Muscle layer of colon (tissue), 2 donors: ENCODE data around the gene TSEN15.
"Not testable (repeated sequence)": the region's sequence is repeated elsewhere in the genome, so short reads cannot be mapped to it uniquely, and the experiment has no call there.

Experiments used
- H3K27ac ChIP-seq: one replicate; pipeline ENCODE4 v1.7.0; 2013; ENCODE audit warnings: low read depth, mild to moderate bottlenecking, low read length, moderate library complexity
- H3K27me3 ChIP-seq, 2 donors: one replicate each; pipeline ENCODE4 v1.7.0; 2013; ENCODE audit warnings: low read length in 2 of 2, mild to moderate bottlenecking in 2 of 2; ENCODE audit not compliant: insufficient read depth in 2 of 2, control insufficient read depth in 1 of 2
- H3K36me3 ChIP-seq: one replicate; pipeline ENCODE4 v1.7.0; 2013; ENCODE audit warnings: mild to moderate bottlenecking, low read length; ENCODE audit not compliant: insufficient read depth
- H3K4me1 ChIP-seq: one replicate; pipeline ENCODE4 v1.7.0; 2013; ENCODE audit warnings: mild to moderate bottlenecking, low read length; ENCODE audit not compliant: insufficient read depth
- H3K4me3 ChIP-seq, 2 donors: one replicate each; pipeline ENCODE4 v1.7.0; 2013; ENCODE audit warnings: low read length in 2 of 2, low read depth in 1 of 2, mild to moderate bottlenecking in 1 of 2, moderate library complexity in 1 of 2
- H3K9ac ChIP-seq: one replicate; pipeline ENCODE4 v1.7.0; 2013; ENCODE audit warnings: low read length
- H3K9me3 ChIP-seq: one replicate; pipeline ENCODE4 v1.7.0; 2013; ENCODE audit warnings: mild to moderate bottlenecking, low read length
- donor health status: abdominal sarcoma.
- donor health status: Adenocarcinoma of cecum.

TSEN15 gene

DNA sequence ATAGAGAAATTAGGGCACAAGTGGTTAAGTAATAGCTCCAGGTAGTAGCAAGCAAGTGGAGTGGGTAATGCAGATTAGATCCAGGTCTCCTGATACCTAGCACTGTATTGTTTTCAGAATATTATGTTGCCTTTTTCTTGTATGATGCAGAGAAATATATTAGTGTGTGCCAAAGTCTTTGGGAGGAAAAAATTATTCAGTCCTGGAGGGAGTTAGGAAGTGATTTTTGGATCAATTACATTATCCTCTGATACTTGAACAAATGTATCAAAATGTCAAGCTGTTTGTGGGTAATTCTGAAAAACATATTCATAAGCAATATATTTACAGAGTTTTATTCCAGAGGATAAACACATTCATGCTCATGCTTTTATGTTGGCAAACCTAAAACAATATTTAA, 28.8 kb downstream of the TSEN15 start:
- H3K9me3 ChIP-seq: no peaks in the 10 kb centered on the region
- no peak overlapping the region for H3K4me3 ChIP-seq
- peaks cover 34% of the 10 kb centered on the region for H3K4me1 ChIP-seq
- no peaks in the 10 kb centered on the region for H3K36me3 ChIP-seq
- no peak overlapping the region for H3K27ac ChIP-seq
- H3K27me3 ChIP-seq: no peaks in the 10 kb centered on the region
- H3K9ac ChIP-seq: no peak overlapping the region

DNA sequence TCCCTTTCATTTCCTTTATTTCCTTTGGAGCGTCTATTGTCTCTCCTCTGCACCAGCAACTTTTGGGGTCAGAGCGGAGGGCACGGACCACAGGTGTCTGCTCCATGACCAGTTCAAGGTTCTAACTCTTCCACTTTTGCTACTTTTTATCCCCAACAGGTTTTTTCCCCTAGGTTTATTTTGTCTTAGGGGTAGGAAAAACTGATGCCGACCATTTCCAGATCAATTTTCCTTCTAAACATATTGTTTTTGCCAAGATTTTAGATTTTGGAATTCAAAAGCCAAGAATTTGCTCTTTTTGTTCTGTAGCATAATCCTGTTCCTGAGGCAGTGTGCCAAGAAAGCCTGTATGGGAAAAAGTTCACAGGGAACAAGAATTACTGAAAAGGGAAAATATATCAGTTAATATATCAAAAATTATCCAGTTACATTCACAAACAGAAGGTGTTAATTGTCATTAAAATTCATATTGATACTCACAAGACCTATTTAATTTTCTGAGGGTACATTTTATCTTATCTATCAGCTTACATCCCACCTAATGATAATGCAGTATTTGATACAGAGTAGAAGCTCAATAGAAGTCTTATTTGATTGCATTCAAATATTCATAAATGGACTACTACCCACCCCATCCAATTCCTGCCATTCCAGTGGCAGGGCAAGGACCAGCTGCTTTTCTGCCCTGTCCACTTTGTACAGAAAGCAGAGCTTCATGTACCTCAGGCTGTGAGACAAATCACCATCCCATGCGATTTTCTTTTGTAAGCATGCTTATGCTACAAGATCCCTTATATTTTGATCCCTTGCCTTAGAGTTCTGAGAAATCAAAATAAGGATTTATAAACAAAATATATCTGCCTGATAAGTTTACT, 31.2 kb downstream of the TSEN15 start:
- H3K9ac ChIP-seq: no peak overlapping the region
- no peaks in the 10 kb centered on the region for H3K9me3 ChIP-seq
- no peaks in the 10 kb centered on the region for H3K36me3 ChIP-seq
- no peak overlapping the region for H3K27ac ChIP-seq
- no peaks in the 10 kb centered on the region for H3K27me3 ChIP-seq
- H3K4me1 ChIP-seq: peaks cover 18% of the 10 kb centered on the region
- H3K4me3 ChIP-seq: no peak overlapping the region

DNA sequence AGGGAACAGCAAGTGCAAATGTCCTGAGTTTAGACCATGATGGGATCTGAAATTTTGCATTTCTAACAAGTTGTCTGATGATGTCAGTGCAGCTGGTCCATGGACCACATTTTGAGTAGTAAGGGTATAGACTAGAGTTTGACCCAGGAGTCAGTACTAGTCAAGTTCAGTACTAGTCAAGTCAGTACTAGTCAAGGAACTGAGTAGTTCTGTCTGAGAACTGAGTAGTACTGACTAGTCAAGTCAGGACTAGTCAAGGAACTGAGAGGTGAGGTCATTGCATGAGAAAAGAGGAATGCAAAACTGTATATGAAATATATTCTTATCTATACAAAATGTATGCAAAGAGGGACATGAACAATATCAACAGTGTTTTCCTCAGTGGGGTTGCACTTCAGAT, 34.1 kb downstream of the TSEN15 start:
- H3K4me1 ChIP-seq: no peaks in the 10 kb centered on the region
- no peaks in the 10 kb centered on the region for H3K27me3 ChIP-seq
- H3K9ac ChIP-seq: no peak overlapping the region
- H3K9me3 ChIP-seq: no peaks in the 10 kb centered on the region
- H3K27ac ChIP-seq: no peak overlapping the region
- no peaks in the 10 kb centered on the region for H3K36me3 ChIP-seq
- H3K4me3 ChIP-seq: no peak overlapping the region

DNA sequence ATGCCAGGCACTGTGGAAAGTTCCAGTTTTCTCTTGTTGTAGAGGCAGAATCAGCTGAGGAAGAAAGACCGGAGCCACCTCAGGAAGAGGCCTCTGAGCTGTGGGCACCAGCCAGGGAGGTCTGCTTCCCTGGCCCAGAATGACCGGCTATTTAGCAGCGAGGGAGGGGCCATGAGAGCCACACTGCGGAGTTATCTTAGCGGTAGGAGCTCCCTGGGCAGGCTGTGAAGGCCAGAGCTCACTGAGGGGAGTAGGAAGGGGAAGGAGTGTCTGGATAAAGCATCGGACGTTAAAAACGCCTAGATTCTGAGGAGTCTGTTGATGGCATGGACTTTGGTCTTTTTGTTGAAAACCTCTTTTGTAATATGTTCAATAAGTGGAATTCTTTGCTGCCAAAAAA, 36.5 kb downstream of the TSEN15 start:
- Histone ChIP-seq H3K27ac (no peak overlapping the region), H3K4me3 (no peak overlapping the region), H3K27me3 (no peaks in the 10 kb centered on the region), H3K36me3 (no peaks in the 10 kb centered on the region), H3K9me3 (no peaks in the 10 kb centered on the region), H3K4me1 (no peaks in the 10 kb centered on the region), H3K9ac (no peak overlapping the region)

DNA sequence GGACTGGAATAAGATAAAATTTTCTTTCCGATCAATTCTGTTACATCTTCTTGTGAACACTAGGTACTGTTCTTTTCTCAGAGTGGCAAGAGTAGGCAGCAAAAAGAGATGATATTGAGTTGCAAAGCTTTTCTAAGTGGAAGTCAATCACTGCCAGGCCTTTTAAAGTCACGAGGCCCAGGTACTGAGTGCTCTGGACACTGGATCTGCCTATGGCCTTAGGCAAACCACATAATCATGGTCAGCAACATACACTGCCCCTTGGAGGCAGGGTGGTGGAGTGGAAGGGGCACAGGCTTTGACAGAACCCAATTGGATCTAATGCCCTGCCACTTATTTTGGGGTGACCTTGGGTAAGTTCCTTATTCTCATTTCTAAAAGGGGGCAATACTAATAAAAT, 41.5 kb downstream of the TSEN15 start:
- H3K4me3 ChIP-seq: no peak overlapping the region
- H3K36me3 ChIP-seq: no peaks in the 10 kb centered on the region
- H3K27ac ChIP-seq: no peak overlapping the region
- no peak overlapping the region for H3K9ac ChIP-seq
- H3K9me3 ChIP-seq: no peaks in the 10 kb centered on the region
- no peaks in the 10 kb centered on the region for H3K27me3 ChIP-seq
- no peaks in the 10 kb centered on the region for H3K4me1 ChIP-seq

DNA sequence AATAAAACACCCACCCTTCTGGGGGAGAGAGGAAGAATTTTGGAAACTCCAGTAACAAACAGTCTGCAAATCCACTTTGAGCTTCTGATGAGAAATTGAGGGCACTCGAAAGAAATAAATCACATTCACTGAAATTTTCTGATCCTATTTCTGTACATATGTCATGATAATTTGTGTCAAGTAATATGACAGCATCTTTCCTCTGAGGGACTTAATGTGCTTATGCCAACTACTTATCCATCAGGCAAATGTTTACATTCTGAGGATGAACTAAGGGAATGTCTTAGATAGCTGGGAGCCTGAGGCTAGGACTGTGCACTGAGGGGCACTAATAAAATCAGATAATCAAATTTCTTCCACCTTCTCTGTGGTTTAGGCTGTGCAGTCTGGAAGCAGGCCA, 44.5 kb downstream of the TSEN15 start:
- Histone ChIP-seq H3K27ac (no peak overlapping the region), H3K4me3 (no peak overlapping the region), H3K27me3 (no peaks in the 10 kb centered on the region), H3K9ac (no peak overlapping the region), H3K36me3 (no peaks in the 10 kb centered on the region), H3K9me3 (no peaks in the 10 kb centered on the region), H3K4me1 (no peaks in the 10 kb centered on the region)

DNA sequence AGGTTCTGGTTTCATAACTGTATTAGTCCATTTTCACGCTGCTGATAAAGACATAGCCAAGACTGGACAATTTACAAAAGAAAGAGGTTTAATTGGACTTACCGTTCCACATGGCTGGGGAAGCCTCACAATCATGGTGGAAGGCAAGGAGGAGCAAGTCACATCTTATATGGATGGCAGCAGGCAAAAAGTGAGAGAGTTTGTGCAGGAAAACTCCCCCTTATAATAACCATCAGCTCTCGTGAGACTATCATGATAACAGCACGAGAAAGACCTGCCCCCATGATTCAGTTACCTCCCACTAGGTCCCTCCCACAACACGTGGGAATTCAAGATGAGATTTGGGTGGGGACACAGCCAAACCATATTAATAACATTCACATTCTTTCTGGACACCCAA, 45.0 kb downstream of the TSEN15 start:
- not testable (repeated sequence) for H3K9ac ChIP-seq, H3K36me3 ChIP-seq, H3K4me1 ChIP-seq, H3K27ac ChIP-seq, H3K27me3 ChIP-seq, H3K4me3 ChIP-seq, H3K9me3 ChIP-seq

DNA sequence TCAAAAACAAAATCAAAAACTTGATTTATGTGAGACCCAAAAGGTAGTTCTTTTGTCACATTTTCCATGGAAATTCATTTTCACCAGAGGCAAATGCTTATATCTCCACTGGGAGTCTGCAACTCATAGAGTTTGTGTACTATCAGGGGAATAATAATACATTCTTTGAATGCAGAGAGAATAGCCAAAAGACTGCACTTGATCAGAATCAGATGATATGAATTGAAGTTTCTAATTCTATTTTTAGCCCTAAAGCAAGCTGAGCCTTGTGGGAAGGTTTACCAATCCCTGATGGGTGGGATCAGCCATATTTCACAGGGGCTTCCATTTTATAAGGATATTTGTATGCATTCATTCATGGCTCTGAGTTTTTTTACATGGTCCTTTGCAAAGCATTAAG, 49.6 kb downstream of the TSEN15 start:
- Histone ChIP-seq H3K9ac (no peak overlapping the region), H3K27ac (no peak overlapping the region), H3K4me3 (no peak overlapping the region), H3K27me3 (no peaks in the 10 kb centered on the region), H3K36me3 (no peaks in the 10 kb centered on the region), H3K9me3 (no peaks in the 10 kb centered on the region), H3K4me1 (no peaks in the 10 kb centered on the region)

DNA sequence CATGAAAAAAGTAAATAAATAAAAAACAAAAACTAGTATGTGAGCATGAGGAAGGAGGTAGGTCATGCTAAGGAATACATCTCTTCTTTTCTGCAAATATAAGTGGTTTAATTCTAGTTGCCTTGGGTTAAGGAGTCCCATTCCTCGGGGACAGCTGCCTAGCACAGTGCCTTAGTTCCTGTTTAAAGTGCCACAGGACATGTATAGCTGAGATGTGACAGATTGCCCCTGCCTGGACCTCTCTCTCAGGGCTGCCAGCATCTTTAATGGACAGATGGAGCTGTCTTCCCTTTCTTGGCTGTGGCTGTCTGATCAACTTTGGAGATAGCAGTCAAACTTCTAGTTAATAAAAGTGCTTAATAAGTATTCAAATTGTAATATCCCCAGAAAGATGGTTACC, 50.0 kb downstream of the TSEN15 start:
- Histone ChIP-seq H3K4me1 (no peaks in the 10 kb centered on the region), H3K36me3 (no peaks in the 10 kb centered on the region), H3K9ac (no peak overlapping the region), H3K9me3 (no peaks in the 10 kb centered on the region), H3K27me3 (no peaks in the 10 kb centered on the region), H3K4me3 (no peak overlapping the region), H3K27ac (no peak overlapping the region)

DNA sequence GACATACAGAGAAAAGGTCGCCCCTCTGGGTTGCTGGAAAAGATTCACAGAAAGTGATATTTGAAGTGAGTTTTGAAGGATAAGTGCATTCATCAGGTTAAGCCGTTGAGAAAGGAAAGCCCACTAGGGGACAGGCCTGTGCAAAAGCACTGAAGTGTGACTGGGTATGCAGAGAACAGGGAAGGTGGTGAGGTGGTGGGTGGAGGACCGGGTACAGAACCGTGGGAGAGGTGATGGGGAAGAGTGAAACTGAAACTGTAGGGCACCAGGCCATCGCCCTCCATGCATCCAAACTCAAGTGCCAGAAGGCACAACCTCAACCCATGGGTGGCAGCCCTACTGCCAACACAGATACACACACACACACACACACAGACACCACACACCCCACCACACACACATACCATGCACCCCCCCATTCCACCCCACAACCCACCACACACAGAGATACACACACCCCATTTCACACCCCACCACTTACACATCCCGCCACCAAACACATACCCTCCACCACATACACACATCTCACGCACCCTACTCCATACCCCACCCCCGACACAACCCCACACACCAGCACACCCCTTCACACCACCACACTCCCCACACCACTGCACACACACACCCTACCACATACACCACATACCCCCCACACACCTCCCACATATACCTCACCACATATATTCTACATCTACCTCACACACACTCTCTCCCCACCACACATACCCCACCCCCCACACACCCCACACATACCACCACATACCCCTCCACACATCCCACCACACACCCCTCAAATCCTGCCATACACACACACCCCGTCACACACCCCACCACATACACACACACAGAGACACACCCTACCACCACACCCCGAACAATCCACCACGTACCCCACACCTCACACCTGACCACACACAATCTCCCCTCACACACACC, 59.0 kb downstream of the TSEN15 start:
- H3K27ac ChIP-seq: no peak overlapping the region

DNA sequence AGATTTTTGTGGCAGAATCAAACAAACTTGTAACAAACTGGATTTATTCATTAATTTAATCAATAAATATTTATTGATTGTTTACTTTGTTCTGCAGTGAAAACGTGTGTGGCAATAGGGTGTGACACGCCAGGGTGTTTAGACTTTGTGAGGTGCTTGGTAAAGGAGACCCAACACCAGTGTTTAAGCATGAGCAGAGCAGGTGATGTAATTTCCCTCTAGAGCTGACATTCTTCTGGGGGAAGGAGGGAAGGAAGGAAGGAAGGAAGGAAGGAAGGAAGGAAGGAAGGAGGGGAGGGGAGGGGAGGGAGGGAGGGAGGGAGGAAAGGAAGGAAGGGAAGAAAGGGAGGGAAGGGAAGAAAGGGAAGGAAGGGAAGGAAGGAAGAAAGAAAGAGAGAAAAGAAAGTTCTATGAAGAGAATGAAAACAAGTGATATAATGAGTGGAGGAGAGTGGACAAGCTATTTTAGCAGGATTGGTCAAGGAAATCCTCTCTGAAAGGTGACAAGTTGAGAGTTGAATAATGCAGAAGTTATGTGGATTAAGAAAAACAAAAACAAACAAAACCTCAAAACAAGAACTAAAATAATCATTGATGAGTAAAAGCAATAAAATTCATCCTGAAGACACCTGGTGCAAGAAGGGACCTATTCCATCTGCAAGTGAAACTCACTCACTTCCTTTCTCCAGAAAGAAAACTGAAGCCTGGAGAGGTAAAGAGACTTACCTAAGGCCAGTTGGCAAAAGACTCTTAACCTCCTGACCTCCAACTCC, 60.8 kb downstream of the TSEN15 start:
- no peaks in the 10 kb centered on the region for H3K36me3 ChIP-seq
- no peak overlapping the region for H3K27ac ChIP-seq
- no peaks in the 10 kb centered on the region for H3K27me3 ChIP-seq
- no peaks in the 10 kb centered on the region for H3K9me3 ChIP-seq
- H3K4me1 ChIP-seq: no peaks in the 10 kb centered on the region
- H3K9ac ChIP-seq: no peak overlapping the region
- no peak overlapping the region for H3K4me3 ChIP-seq

More for the DNA sequence above, 59.0 kb downstream of the TSEN15 start:
- H3K27me3 ChIP-seq: no peaks in the 10 kb centered on the region
- H3K4me1 ChIP-seq: no peaks in the 10 kb centered on the region
- no peaks in the 10 kb centered on the region for H3K9me3 ChIP-seq
- no peak overlapping the region for H3K9ac ChIP-seq
- no peak overlapping the region for H3K4me3 ChIP-seq
- H3K36me3 ChIP-seq: no peaks in the 10 kb centered on the region
